Endodermal cell (in vitro differentiated cells): ENCODE measurements around the gene USP53. TPM values are rescaled to one million over a fixed set of nuclear protein-coding genes. Genes with fewer than 3 reads are reported as not detected.
"Not testable (repeated sequence)": the region's sequence is repeated elsewhere in the genome, so short reads cannot be mapped to it uniquely, and the experiment has no call there.

Source experiments
- DNase-seq: peaks from one replicate; pipeline ENCODE4 v3.0.0-alpha.2; 2017
- H3K27ac ChIP-seq: 2 replicates; pipeline ENCODE4 v1.5.1; 2013; ENCODE audit warnings: mild to moderate bottlenecking, low read depth, low read length, moderate library complexity
- H3K27me3 ChIP-seq: 2 replicates; pipeline ENCODE4 v1.6.1; 2013; ENCODE audit warnings: mild to moderate bottlenecking, low read length, moderate library complexity; ENCODE audit not compliant: insufficient read depth, control insufficient read depth, poor library complexity, severe bottlenecking
- H3K36me3 ChIP-seq: 2 replicates; pipeline ENCODE4 v1.7.0; 2013; ENCODE audit warnings: mild to moderate bottlenecking, low read length, moderate library complexity; ENCODE audit not compliant: control insufficient read depth, insufficient read depth
- H3K4me1 ChIP-seq: one replicate; pipeline ENCODE4 v1.7.0; 2013; ENCODE audit warnings: low read length; ENCODE audit not compliant: control insufficient read depth, insufficient read depth
- H3K4me3 ChIP-seq: 2 replicates; pipeline ENCODE4 v1.5.1; 2013; ENCODE audit warnings: mild to moderate bottlenecking, low read length, moderate library complexity
- H3K9ac ChIP-seq: 2 replicates; pipeline ENCODE4 v1.6.1; 2013; ENCODE audit warnings: mild to moderate bottlenecking, low read length, moderate library complexity; ENCODE audit not compliant: poor library complexity, severe bottlenecking; ENCODE audit errors: extremely low read depth
- H3K9me3 ChIP-seq: 2 replicates; pipeline ENCODE4 v1.6.1; 2013; ENCODE audit warnings: mild to moderate bottlenecking, low read length, moderate library complexity; ENCODE audit not compliant: control insufficient read depth
- H3K27ac Mint-ChIP-seq: 2 replicates; pipeline ENCODE4 v1.8.0; 2020; ENCODE audit warnings: mixed read lengths
- H3K27me3 Mint-ChIP-seq: 2 replicates; pipeline ENCODE4 v1.8.0; 2021; ENCODE audit warnings: mild to moderate bottlenecking, mixed read lengths; ENCODE audit not compliant: insufficient read depth
- H3K36me3 Mint-ChIP-seq: 2 replicates; pipeline ENCODE4 v1.8.0; 2020; ENCODE audit warnings: low read depth, mixed read lengths
- H3K4me1 Mint-ChIP-seq: 2 replicates; pipeline ENCODE4 v1.8.0; 2020; ENCODE audit warnings: mixed read lengths
- H3K4me3 Mint-ChIP-seq: 2 replicates; pipeline ENCODE4 v1.8.0; 2020; ENCODE audit warnings: mild to moderate bottlenecking, moderate library complexity, mixed read lengths
- H3K9me3 Mint-ChIP-seq: 2 replicates; pipeline ENCODE4 v1.8.0; 2020; ENCODE audit warnings: mild to moderate bottlenecking, mixed read lengths
- WGBS, 2 experiments: methylation state at CpG; one replicate each; pipeline versions ENCODE4 v1.1.5 to v1.1.7; 2013; ENCODE audit warnings: missing lambda C conversion rate in 2 of 2, mixed read lengths in 1 of 2; ENCODE audit not compliant: insufficient coverage in 1 of 2, insufficient read length in 1 of 2; 5-methylcytosine and 5-hydroxymethylcytosine counted together
- total RNA-seq, 2 donors: library from RNA; stranded (reverse); fragmentation: NEBNext Ultra II Directional in 1 of 2; extraction: Animal tissue kit (Norgen Biotek cat#: 25700) in 1 of 2; gene quantifications; 2 replicates in 1 of 2; 3 replicates in 1 of 2; pipeline ENCODE4 v1.2.1, GENCODE V29; 2021
- TF ChIP-seq, protein P1 (sequence below): fragments of 200-600 bp; sonication (generic); conservative IDR thresholded peaks from 2 replicates; pipeline ENCODE4 v1.5.0; 2021; ENCODE audit warnings: antibody characterized with exemption, mild to moderate bottlenecking

Gene USP53
- total RNA-seq, 2 donors from 2014 or later: 32.6 to 60.8 TPM

DNA sequence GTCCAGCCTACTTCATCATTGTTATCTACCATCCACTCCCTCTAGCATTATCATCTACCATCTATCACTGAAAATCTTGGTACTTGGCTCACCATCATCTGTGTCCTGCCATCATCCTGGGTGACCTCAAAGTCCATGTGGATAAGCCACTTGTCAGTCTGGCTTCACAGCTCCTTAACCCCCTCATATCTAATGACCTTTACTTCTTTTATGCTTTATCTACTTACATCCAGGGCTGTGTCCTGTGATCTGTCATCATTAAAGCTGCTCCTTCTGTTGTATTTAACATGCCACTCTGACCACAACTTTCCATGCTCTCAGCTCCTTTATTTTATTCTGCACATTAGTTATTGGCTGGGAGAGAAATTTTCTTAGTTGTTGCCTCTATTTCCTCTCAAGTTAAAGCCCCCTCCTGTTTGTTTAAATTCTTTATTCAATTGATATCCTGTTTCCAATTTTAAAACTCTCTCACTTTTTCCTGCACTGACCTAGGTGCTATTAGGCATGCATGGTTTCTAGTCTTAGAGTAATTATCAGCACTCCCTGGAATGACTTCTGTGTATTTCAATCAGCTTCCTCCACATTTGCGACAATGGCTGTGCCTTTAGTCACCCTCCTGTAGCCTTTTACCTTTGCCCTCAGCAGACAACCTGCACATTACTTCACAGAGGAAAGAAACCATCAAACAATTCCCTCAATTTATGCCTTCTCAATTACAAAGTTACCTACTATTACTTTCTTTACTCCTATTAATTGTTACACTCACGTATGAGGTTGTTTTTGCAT is 117.5 kb downstream of the USP53 start:
- no peak overlapping the region for H3K27ac ChIP-seq
- Mint-ChIP-seq H3K4me3 (no peak overlapping the region), H3K27me3 (no peaks in the 10 kb centered on the region), H3K36me3 (no peaks in the 10 kb centered on the region), H3K4me1 (no peaks in the 10 kb centered on the region), H3K27ac (no peak overlapping the region), H3K9me3 (no peaks in the 10 kb centered on the region)
- TF ChIP-seq, protein P1, sequence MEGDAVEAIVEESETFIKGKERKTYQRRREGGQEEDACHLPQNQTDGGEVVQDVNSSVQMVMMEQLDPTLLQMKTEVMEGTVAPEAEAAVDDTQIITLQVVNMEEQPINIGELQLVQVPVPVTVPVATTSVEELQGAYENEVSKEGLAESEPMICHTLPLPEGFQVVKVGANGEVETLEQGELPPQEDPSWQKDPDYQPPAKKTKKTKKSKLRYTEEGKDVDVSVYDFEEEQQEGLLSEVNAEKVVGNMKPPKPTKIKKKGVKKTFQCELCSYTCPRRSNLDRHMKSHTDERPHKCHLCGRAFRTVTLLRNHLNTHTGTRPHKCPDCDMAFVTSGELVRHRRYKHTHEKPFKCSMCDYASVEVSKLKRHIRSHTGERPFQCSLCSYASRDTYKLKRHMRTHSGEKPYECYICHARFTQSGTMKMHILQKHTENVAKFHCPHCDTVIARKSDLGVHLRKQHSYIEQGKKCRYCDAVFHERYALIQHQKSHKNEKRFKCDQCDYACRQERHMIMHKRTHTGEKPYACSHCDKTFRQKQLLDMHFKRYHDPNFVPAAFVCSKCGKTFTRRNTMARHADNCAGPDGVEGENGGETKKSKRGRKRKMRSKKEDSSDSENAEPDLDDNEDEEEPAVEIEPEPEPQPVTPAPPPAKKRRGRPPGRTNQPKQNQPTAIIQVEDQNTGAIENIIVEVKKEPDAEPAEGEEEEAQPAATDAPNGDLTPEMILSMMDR: no peak
- no peak overlapping the region for H3K4me3 ChIP-seq
- peaks cover 10% of the 10 kb centered on the region for H3K27me3 ChIP-seq
- H3K9me3 ChIP-seq: no peaks in the 10 kb centered on the region
- 86 to 93% methylated on average over 1 to 2 of the region's 2 CpGs for WGBS, 2 experiments
- no peak for DNase-seq
- no peak overlapping the region for H3K9ac ChIP-seq
- H3K36me3 ChIP-seq: no peaks in the 10 kb centered on the region
- H3K4me1 ChIP-seq: no peaks in the 10 kb centered on the region

DNA sequence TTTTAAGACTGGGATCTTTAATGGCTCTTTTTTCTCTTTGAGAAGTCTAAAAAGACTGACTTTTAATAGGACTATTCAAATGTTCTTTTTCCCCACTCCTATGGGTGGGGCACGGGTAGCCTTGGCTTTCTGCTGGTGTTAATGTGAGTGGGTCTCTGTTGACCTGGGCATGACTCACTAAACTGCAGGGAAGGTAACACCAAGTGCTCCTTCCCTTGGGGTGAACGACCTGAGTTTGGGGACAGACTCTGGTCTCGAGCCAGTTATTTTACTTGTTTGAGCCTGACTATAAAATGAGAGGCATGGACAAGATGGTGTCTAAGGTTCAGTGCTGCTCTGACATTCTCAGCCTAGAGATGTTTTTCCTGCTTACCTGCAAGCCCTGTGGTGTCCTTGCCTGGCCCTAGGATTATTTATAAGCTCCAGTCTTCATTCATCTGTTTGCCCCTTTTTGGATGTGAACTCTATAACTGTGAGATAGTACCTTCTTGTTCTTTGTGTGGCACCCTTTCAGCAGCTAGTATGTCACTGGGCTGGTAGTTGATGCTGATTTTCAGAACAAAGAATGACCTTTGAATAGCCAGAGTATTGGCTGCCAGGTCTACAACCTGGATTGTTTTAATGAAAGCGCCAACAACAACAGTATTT is 123.9 kb downstream of the USP53 start:
- not testable (repeated sequence) for H3K4me3 Mint-ChIP-seq, H3K27ac ChIP-seq, H3K27me3 ChIP-seq, H3K36me3 Mint-ChIP-seq, H3K36me3 ChIP-seq, H3K4me1 ChIP-seq, H3K27me3 Mint-ChIP-seq, H3K9me3 ChIP-seq, H3K9ac ChIP-seq, DNase-seq, H3K27ac Mint-ChIP-seq, H3K4me3 ChIP-seq, H3K9me3 Mint-ChIP-seq, H3K4me1 Mint-ChIP-seq
- whole genome bisulfite sequencing, 2 experiments: 87 to 100% methylated on average over 1 to 3 of the region's 4 CpGs

DNA sequence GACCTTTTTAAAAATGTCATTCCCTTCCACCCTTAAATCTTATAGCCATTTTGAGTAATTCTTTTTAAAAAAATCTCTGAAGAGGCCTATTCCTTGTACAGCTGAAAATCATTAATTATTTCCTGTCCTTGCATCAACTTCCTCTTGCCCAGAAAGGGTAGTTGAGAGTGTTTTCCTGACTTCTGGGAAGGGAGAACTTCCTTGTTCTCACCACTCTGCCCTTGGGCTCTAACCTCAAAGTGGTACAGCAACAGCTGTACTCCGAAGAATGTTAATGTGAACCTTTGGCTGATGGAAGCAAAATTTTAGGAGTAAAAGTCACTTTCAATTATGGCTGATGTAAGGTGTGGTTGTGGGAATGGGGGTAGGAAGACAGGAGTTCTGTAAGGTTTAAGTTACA is 124.5 kb downstream of the USP53 start:
- Histone ChIP-seq H3K27ac (no peak overlapping the region), H3K9ac (no peak overlapping the region), H3K4me3 (no peak overlapping the region), H3K9me3 (no peaks in the 10 kb centered on the region), H3K27me3 (no peaks in the 10 kb centered on the region), H3K36me3 (no peaks in the 10 kb centered on the region), H3K4me1 (no peaks in the 10 kb centered on the region)
- Mint-ChIP-seq H3K4me1 (peaks cover 2% of the 10 kb centered on the region), H3K36me3 (no peaks in the 10 kb centered on the region), H3K9me3 (no peaks in the 10 kb centered on the region), H3K27me3 (no peaks in the 10 kb centered on the region), H3K27ac (no peak overlapping the region), H3K4me3 (no peak overlapping the region)
- 80 to 97% methylated on average over 1 of the region's 1 CpG for WGBS, 2 experiments
- no peak for DNase-seq
- TF ChIP-seq, protein P1: no peak

DNA sequence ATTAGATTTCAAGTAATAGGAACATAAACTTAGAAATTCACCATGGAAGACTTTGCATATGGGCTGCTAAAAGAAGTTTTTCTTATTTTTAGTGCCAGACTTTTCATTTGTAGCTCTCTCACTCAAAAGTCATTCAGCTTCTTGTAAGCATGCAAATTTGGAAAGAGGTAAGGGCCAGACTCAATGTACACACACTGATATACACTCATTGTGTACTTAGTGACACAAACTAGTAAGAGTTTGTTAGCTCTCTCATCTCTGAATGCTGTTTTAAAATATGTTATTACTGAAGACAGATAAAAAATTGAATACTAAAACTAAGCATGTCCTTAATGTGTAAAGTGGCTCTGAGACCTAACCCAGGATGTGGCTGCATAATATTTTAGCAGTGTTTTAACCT is 127.4 kb downstream of the USP53 start:
- not testable (repeated sequence) for H3K4me1 ChIP-seq, H3K36me3 ChIP-seq, H3K27me3 ChIP-seq, H3K27me3 Mint-ChIP-seq, H3K27ac ChIP-seq, H3K36me3 Mint-ChIP-seq, H3K9ac ChIP-seq, H3K4me1 Mint-ChIP-seq, DNase-seq, H3K4me3 Mint-ChIP-seq, H3K9me3 ChIP-seq, H3K27ac Mint-ChIP-seq, H3K4me3 ChIP-seq, H3K9me3 Mint-ChIP-seq

DNA sequence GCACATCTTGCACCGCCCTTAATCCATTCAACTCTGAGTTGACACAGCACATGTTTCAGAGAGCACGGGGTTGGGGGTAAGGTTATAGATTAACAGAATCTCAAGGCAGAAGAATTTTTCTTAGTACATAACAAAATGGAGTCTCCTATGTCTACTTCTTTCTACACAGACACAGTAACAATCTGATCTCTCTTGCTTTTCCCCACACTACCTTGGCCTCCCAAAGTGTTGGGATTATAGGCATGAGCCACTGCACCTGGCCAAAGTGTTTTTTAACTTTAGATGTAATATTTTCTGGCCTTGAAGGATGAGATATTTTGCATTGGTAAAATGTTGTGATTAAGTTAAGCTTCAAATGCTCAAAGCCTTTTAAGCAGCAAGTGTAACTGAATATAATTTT is 130.8 kb downstream of the USP53 start:
- H3K36me3 Mint-ChIP-seq, H3K27me3 Mint-ChIP-seq: not testable (repeated sequence)

More for the DNA sequence above, 130.8 kb downstream of the USP53 start:
- H3K27ac Mint-ChIP-seq, H3K27me3 ChIP-seq, H3K4me1 Mint-ChIP-seq, H3K4me1 ChIP-seq, H3K9ac ChIP-seq, H3K9me3 Mint-ChIP-seq, DNase-seq, H3K4me3 ChIP-seq, H3K36me3 ChIP-seq, H3K4me3 Mint-ChIP-seq, H3K27ac ChIP-seq, H3K9me3 ChIP-seq: not testable (repeated sequence)
- WGBS, 2 experiments: no CpG with 5 or more reads among the region's 2 CpGs
